ENCODE data around the gene ACTN4.
A peak's percentile ranks its signal among the peaks of the same experiment; 100 is the strongest.
"Not testable (repeated sequence)": the region's sequence is repeated elsewhere in the genome, so short reads cannot be mapped to it uniquely, and the experiment has no call there.

Gene ACTN4

GRCh38 chr19:38769635-38770211, 122.3 kb downstream of the ACTN4 start:
- peak; percentile 75 for DNase-seq (ENCODE audit: low spot score)

GRCh38 chr19:38770228-38770948, 122.9 kb downstream of the ACTN4 start:
- not testable (repeated sequence) for DNase-seq (ENCODE audit: low spot score)

- DNase-seq (ENCODE audit: low spot score): not testable (repeated sequence)
Measured at GRCh38 chr19:38770949-38771275, 123.5 kb downstream of the ACTN4 start.

- not testable (repeated sequence) for DNase-seq (ENCODE audit: low spot score)
Measured at GRCh38 chr19:38771569-38771968, 124.1 kb downstream of the ACTN4 start.

- DNase-seq (ENCODE audit: low spot score): no peak
Measured at GRCh38 chr19:38773469-38774177, 126.2 kb downstream of the ACTN4 start, which contains the start of gene LGALS7. Gene LGALS7 (minus strand): TSS chr19:38773517. CDS start chr19:38773492, 25 bp downstream.

GRCh38 chr19:38774181-38774950, 126.9 kb downstream of the ACTN4 start:
- DNase-seq (ENCODE audit: low spot score): no peak

GRCh38 chr19:38778733-38779132, 131.3 kb downstream of the ACTN4 start:
- peak; percentile 2 for DNase-seq (ENCODE audit: low spot score)

- no peak for DNase-seq (ENCODE audit: low spot score)
Measured at GRCh38 chr19:38780443-38780842, 133.0 kb downstream of the ACTN4 start.

GRCh38 chr19:38781058-38781457, 133.6 kb downstream of the ACTN4 start:
- peak; percentile 2 for DNase-seq (ENCODE audit: low spot score)
